ENCODE data around the gene CTIF.

CTIF gene

GRCh38 chr18:48638896-48639771 lies 100.3 kb downstream of the CTIF start:
- ChIA-PET CTCF (interaction anchor here (0.9 to 2.2 kb wide), 3 partner anchors 9 to 164 kb away, joined by 3 to 6 read pairs (median 5); no protein-coding TSS in a partner anchor), POLR2A (no interaction called here)
- no peaks in the 10 kb centered on the region for H3K27me3 ChIP-seq (replicated peaks in 2 of 5; ENCODE audit: control insufficient read depth in 4 of 5, insufficient read depth in 5 of 5, low read length in 4 of 5)

DNA sequence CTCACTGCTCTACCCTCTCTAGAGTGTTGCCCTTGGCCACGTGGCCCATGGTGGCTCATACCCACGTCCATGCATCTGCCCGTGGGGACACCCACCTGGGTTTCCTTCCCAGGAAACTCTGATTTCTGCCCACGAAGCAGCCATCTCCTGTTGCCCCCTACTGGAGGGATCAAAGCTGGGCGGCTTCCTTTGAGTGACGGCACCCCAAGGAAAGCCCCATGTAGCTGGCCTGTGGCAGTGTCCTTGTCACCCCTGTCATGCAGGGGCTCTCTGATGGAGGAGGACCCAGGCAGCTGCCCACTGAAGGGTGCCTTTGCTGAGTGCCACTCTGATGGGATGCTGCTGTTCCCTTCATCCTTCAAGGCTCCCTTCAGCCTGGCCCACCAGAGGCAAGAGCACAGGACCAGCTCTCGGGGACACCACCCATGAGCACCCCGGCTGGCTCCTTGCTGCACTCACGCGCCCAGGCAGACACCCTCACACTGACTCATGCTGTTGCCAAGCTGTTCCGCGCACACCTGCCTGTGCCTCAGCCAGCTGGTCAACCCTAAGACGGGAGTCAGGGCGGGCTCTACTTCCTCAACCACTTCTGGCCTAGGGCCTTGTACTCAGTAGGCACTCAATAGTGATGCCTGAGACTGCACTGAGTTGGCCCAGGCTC lies 101.1 kb downstream of the CTIF start:
- ChIA-PET POLR2A (no interaction called here), CTCF (interaction anchor here (0.9 to 2.2 kb wide), 2 partner anchors 8 to 164 kb away, joined by 3 to 6 read pairs; no protein-coding TSS in a partner anchor)
- no peak overlapping the region for H3K4me3 ChIP-seq (ENCODE audit: control insufficient read depth in 1 of 7, extremely low read depth in 1 of 7, insufficient read depth in 4 of 7, low read depth in 2 of 7, low read length in 6 of 7)
- H3K4me1 ChIP-seq (ENCODE audit: control extremely low read depth in 1 of 4, control insufficient read depth in 4 of 4, insufficient read depth in 4 of 4, low read length in 3 of 4): no peaks in the 10 kb centered on the region
- 91% methylated on average over 14 of the region's 14 CpGs for WGBS (ENCODE audit: insufficient coverage)
- H3K36me3 ChIP-seq (ENCODE audit: control insufficient read depth in 4 of 4, insufficient read depth in 4 of 4, low read length in 3 of 4): peaks cover 0 to 3% (median 0%) of the 10 kb centered on the region in 4 experiments
- peak in 1 of 3 donors; percentile 7 for DNase-seq
- no peaks in the 10 kb centered on the region for H3K27me3 ChIP-seq (replicated peaks in 2 of 5; ENCODE audit: control insufficient read depth in 4 of 5, insufficient read depth in 5 of 5, low read length in 4 of 5)
- no peak overlapping the region for H3K27ac ChIP-seq (ENCODE audit: insufficient read depth in 1 of 2, low read depth in 1 of 2, low read length in 2 of 2, poor library complexity in 1 of 2, severe bottlenecking in 2 of 2)
- H3K9me3 ChIP-seq (ENCODE audit: control extremely low read depth in 1 of 5, control insufficient read depth in 4 of 5, insufficient read depth in 2 of 5, low read depth in 1 of 5, low read length in 4 of 5): peaks cover 0 to 3% (median 0%) of the 10 kb centered on the region in 5 experiments

More at GRCh38 chr18:48638896-48639771, 100.3 kb downstream of the CTIF start:
- no peak overlapping the region for H3K4me3 ChIP-seq (ENCODE audit: control insufficient read depth in 1 of 7, extremely low read depth in 1 of 7, insufficient read depth in 4 of 7, low read depth in 2 of 7, low read length in 6 of 7)
- DNase-seq: no peak
- 95% methylated on average over 16 of the region's 17 CpGs for WGBS (ENCODE audit: insufficient coverage)
- H3K4me1 ChIP-seq (ENCODE audit: control extremely low read depth in 1 of 4, control insufficient read depth in 4 of 4, insufficient read depth in 4 of 4, low read length in 3 of 4): no peaks in the 10 kb centered on the region
- H3K27ac ChIP-seq (ENCODE audit: insufficient read depth in 1 of 2, low read depth in 1 of 2, low read length in 2 of 2, poor library complexity in 1 of 2, severe bottlenecking in 2 of 2): no peak overlapping the region
- H3K9me3 ChIP-seq (ENCODE audit: control extremely low read depth in 1 of 5, control insufficient read depth in 4 of 5, insufficient read depth in 2 of 5, low read depth in 1 of 5, low read length in 4 of 5): peaks cover 0 to 3% (median 0%) of the 10 kb centered on the region in 5 experiments
- H3K36me3 ChIP-seq (ENCODE audit: control insufficient read depth in 4 of 4, insufficient read depth in 4 of 4, low read length in 3 of 4): peaks cover 0 to 3% (median 0%) of the 10 kb centered on the region in 4 experiments

- H3K4me1 ChIP-seq (ENCODE audit: control extremely low read depth in 1 of 4, control insufficient read depth in 4 of 4, insufficient read depth in 4 of 4, low read length in 3 of 4): no peaks in the 10 kb centered on the region
- peaks cover 0 to 3% (median 0%) of the 10 kb centered on the region in 5 experiments for H3K9me3 ChIP-seq (ENCODE audit: control extremely low read depth in 1 of 5, control insufficient read depth in 4 of 5, insufficient read depth in 2 of 5, low read depth in 1 of 5, low read length in 4 of 5)
- 98% methylated on average over 4 of the region's 6 CpGs for WGBS (ENCODE audit: insufficient coverage)
- peaks cover 0 to 3% (median 0%) of the 10 kb centered on the region in 4 experiments for H3K36me3 ChIP-seq (ENCODE audit: control insufficient read depth in 4 of 4, insufficient read depth in 4 of 4, low read length in 3 of 4)
- no peaks in the 10 kb centered on the region for H3K27me3 ChIP-seq (replicated peaks in 2 of 5; ENCODE audit: control insufficient read depth in 4 of 5, insufficient read depth in 5 of 5, low read length in 4 of 5)
- ChIA-PET POLR2A (no interaction called here), CTCF (interaction anchor here (0.9 kb wide), 1 partner anchor 165 kb away, joined by 3 read pairs; no protein-coding TSS in a partner anchor)
- no peak overlapping the region for H3K4me3 ChIP-seq (ENCODE audit: control insufficient read depth in 1 of 7, extremely low read depth in 1 of 7, insufficient read depth in 4 of 7, low read depth in 2 of 7, low read length in 6 of 7)
- no peak for DNase-seq
- H3K27ac ChIP-seq (ENCODE audit: insufficient read depth in 1 of 2, low read depth in 1 of 2, low read length in 2 of 2, poor library complexity in 1 of 2, severe bottlenecking in 2 of 2): no peak overlapping the region
Measured at GRCh38 chr18:48640566-48641270, 101.9 kb downstream of the CTIF start.

DNA sequence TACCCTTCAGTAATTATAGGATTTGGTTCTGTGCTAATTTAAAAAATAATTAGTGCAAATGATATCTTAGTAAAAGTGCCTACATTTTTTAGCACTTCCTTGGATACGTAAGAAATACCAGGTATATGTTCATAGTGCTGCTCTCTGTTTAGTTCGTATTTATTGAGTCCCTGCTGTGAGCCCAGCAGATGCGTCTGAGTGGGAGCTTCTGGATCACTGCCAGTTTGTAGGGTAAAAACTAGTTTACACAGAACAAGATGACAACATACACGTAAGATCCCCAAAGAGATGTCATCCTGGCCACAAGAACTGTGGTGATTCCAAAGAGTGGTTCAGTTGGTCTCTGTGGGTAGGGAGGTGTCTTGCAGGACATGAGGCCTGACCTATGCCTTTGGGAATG lies 103.2 kb downstream of the CTIF start:
- peaks cover 0 to 3% (median 0%) of the 10 kb centered on the region in 4 experiments for H3K36me3 ChIP-seq (ENCODE audit: control insufficient read depth in 4 of 4, insufficient read depth in 4 of 4, low read length in 3 of 4)
- H3K9me3 ChIP-seq (ENCODE audit: control extremely low read depth in 1 of 5, control insufficient read depth in 4 of 5, insufficient read depth in 2 of 5, low read depth in 1 of 5, low read length in 4 of 5): peaks cover 0 to 3% (median 0%) of the 10 kb centered on the region in 5 experiments
- H3K27ac ChIP-seq (ENCODE audit: insufficient read depth in 1 of 2, low read depth in 1 of 2, low read length in 2 of 2, poor library complexity in 1 of 2, severe bottlenecking in 2 of 2): no peak overlapping the region
- no peak overlapping the region for H3K4me3 ChIP-seq (ENCODE audit: control insufficient read depth in 1 of 7, extremely low read depth in 1 of 7, insufficient read depth in 4 of 7, low read depth in 2 of 7, low read length in 6 of 7)
- H3K4me1 ChIP-seq (ENCODE audit: control extremely low read depth in 1 of 4, control insufficient read depth in 4 of 4, insufficient read depth in 4 of 4, low read length in 3 of 4): no peaks in the 10 kb centered on the region
- no peaks in the 10 kb centered on the region for H3K27me3 ChIP-seq (replicated peaks in 2 of 5; ENCODE audit: control insufficient read depth in 4 of 5, insufficient read depth in 5 of 5, low read length in 4 of 5)
- CTCF ChIA-PET: interaction anchor here (0.6 to 1.6 kb wide), 2 partner anchors 21 to 166 kb away, joined by 3 to 5 read pairs; no protein-coding TSS in a partner anchor
- POLR2A ChIA-PET: no interaction called here
- no peak for DNase-seq
- WGBS (ENCODE audit: insufficient coverage): 100% methylated on average over 4 of the region's 4 CpGs

DNA sequence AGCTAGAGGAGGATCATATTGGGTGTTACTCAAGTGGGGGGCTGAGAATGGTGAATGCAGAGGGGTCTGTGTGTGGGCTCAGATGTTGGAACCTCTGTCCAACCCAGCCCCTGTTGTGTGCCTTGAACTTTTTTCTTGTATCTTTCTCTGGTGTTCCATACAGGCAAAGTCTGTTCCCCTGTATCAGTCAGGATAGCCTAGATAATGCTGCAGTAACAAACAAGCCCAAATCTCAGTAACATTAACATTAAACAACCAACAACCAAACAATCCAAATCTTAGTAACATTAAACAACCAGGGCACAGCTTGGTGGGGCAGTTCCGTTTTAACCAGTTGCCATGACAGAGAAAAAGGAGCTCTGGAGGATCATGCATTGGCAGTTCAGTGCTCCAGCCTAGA lies 103.7 kb downstream of the CTIF start:
- POLR2A ChIA-PET: no interaction called here
- WGBS (ENCODE audit: insufficient coverage): 100% methylated on average over 1 of the region's 1 CpG
- DNase-seq: no peak
- Histone ChIP-seq H3K4me3 (ENCODE audit: control insufficient read depth in 1 of 7, extremely low read depth in 1 of 7, insufficient read depth in 4 of 7, low read depth in 2 of 7, low read length in 6 of 7) (no peak overlapping the region), H3K27ac (ENCODE audit: insufficient read depth in 1 of 2, low read depth in 1 of 2, low read length in 2 of 2, poor library complexity in 1 of 2, severe bottlenecking in 2 of 2) (no peak overlapping the region), H3K9me3 (ENCODE audit: control extremely low read depth in 1 of 5, control insufficient read depth in 4 of 5, insufficient read depth in 2 of 5, low read depth in 1 of 5, low read length in 4 of 5) (peaks cover 0 to 3% (median 0%) of the 10 kb centered on the region in 5 experiments), H3K36me3 (ENCODE audit: control insufficient read depth in 4 of 4, insufficient read depth in 4 of 4, low read length in 3 of 4) (peaks cover 0 to 3% (median 0%) of the 10 kb centered on the region in 4 experiments), H3K27me3 (replicated peaks in 2 of 5; ENCODE audit: control insufficient read depth in 4 of 5, insufficient read depth in 5 of 5, low read length in 4 of 5) (no peaks in the 10 kb centered on the region), H3K4me1 (ENCODE audit: control extremely low read depth in 1 of 4, control insufficient read depth in 4 of 4, insufficient read depth in 4 of 4, low read length in 3 of 4) (no peaks in the 10 kb centered on the region)
- CTCF ChIA-PET: interaction anchor here (0.6 to 1.7 kb wide), 3 partner anchors 20 to 167 kb away, joined by 3 to 5 read pairs (median 5); no protein-coding TSS in a partner anchor

DNA sequence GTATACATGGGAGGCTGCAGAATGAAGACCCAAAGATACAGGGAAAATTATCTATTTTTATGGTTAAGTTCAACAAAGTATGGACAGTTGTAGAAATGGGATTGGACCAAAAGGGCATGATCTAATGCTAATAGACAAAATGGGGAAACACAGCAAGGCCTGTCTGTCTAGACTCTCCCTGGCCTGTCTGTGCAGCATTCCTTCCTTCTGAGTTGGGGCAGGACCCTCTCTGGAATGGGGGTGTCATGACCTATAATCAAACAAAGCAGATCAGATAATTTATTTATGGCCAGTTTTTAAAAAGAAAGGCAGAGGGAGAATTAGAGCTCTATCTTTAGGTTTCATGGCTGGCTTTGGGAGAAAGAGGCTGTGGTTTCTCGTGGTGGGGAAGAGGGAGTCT lies 104.4 kb downstream of the CTIF start:
- DNase-seq: no peak
- H3K27ac ChIP-seq (ENCODE audit: insufficient read depth in 1 of 2, low read depth in 1 of 2, low read length in 2 of 2, poor library complexity in 1 of 2, severe bottlenecking in 2 of 2): no peak overlapping the region
- no peaks in the 10 kb centered on the region for H3K4me1 ChIP-seq (ENCODE audit: control extremely low read depth in 1 of 4, control insufficient read depth in 4 of 4, insufficient read depth in 4 of 4, low read length in 3 of 4)
- POLR2A ChIA-PET: no interaction called here
- no peak overlapping the region for H3K4me3 ChIP-seq (ENCODE audit: control insufficient read depth in 1 of 7, extremely low read depth in 1 of 7, insufficient read depth in 4 of 7, low read depth in 2 of 7, low read length in 6 of 7)
- CTCF ChIA-PET: interaction anchor here (1.6 to 1.7 kb wide), 2 partner anchors 23 to 168 kb away, joined by 5 read pairs; no protein-coding TSS in a partner anchor
- no peaks in the 10 kb centered on the region for H3K27me3 ChIP-seq (replicated peaks in 2 of 5; ENCODE audit: control insufficient read depth in 4 of 5, insufficient read depth in 5 of 5, low read length in 4 of 5)
- WGBS (ENCODE audit: insufficient coverage): 100% methylated on average over 1 of the region's 1 CpG
- H3K9me3 ChIP-seq (ENCODE audit: control extremely low read depth in 1 of 5, control insufficient read depth in 4 of 5, insufficient read depth in 2 of 5, low read depth in 1 of 5, low read length in 4 of 5): peaks cover 0 to 3% (median 0%) of the 10 kb centered on the region in 5 experiments
- H3K36me3 ChIP-seq (ENCODE audit: control insufficient read depth in 4 of 4, insufficient read depth in 4 of 4, low read length in 3 of 4): peaks cover 0 to 3% (median under 1%) of the 10 kb centered on the region in 4 experiments
